ENCODE results near the gene PPP1R13B. TPM values are rescaled to one million over a fixed set of nuclear protein-coding genes. Genes with fewer than 3 reads are reported as not detected.

Gene PPP1R13B
- total RNA-seq, 1 experiment from 2014 or later: 10.3 TPM

DNA sequence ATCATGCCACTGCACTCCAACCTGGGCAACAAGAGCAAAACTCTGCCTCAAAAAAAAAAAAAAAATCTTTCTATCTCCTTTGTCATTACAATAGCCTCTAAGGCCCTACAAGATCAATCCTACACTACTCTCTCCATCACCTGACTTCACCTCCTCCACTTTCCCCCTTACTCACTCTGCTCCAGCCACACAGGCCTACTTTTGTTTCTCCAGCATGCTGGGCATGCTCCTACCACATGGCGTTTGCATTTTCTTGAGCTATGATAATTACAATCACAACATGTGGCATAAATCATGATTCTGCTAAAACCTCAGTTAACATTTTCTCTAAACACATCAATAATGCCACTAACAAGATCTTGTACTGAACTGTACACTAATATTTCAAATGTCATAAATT, 7.8 kb downstream of the PPP1R13B start:
- ChIA-PET CTCF (interaction anchor here (0.7 to 1.9 kb wide), 3 partner anchors 33 to 276 kb away, joined by 4 to 5 read pairs (median 4); no protein-coding TSS in a partner anchor), POLR2A (no interaction called here)
- H3K36me3 Mint-ChIP-seq: no peaks in the 10 kb centered on the region

DNA sequence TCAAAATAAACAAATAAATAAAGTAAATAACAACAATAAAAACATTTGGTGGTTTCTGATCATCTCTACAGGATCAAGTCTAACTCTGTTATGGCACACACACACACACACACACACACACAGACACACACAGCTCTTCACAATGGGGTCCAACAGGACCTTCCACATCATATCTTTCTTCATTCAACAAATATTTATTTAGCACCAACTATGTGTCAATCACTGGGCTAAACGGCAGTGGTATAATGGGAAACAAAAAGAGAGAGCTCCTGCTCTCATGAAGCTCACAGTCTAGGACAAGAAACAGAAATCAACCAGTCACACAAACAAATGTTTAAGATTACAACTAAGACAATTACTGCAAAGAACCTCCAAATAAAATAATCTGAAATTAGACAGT, 9.3 kb downstream of the PPP1R13B start:
- CTCF ChIA-PET: interaction anchor here (1.8 kb wide), 1 partner anchor 63 kb away, joined by 5 read pairs; no protein-coding TSS in a partner anchor
- DNase-seq (ENCODE audit: low spot score) (no peak), ATAC-seq (no peak)
- Mint-ChIP-seq H3K9me3 (no peaks in the 10 kb centered on the region), H3K4me1 (peaks cover 7% of the 10 kb centered on the region), H3K36me3 (no peaks in the 10 kb centered on the region), H3K27me3 (ENCODE audit: low read depth) (no peaks in the 10 kb centered on the region; the same call in 1 of the 2 replicates), H3K4me3 (no peak overlapping the region), H3K27ac (no peak overlapping the region)
- TF ChIP-seq PRDM15 (CRISPR knock-in tag; IDR thresholded peaks at IDR 0.05) (no peak), FOXP4 (CRISPR knock-in tag; IDR thresholded peaks at IDR 0.05) (no peak), HMGA2 (CRISPR knock-in tag; IDR thresholded peaks at IDR 0.05) (no peak), PRRX2 (CRISPR knock-in tag; IDR thresholded peaks at IDR 0.05) (no peak), ATF2 (CRISPR knock-in tag; IDR thresholded peaks at IDR 0.05; ENCODE audit: borderline replicate concordance, low read depth) (no peak)
- TF ChIP-seq, protein P1, sequence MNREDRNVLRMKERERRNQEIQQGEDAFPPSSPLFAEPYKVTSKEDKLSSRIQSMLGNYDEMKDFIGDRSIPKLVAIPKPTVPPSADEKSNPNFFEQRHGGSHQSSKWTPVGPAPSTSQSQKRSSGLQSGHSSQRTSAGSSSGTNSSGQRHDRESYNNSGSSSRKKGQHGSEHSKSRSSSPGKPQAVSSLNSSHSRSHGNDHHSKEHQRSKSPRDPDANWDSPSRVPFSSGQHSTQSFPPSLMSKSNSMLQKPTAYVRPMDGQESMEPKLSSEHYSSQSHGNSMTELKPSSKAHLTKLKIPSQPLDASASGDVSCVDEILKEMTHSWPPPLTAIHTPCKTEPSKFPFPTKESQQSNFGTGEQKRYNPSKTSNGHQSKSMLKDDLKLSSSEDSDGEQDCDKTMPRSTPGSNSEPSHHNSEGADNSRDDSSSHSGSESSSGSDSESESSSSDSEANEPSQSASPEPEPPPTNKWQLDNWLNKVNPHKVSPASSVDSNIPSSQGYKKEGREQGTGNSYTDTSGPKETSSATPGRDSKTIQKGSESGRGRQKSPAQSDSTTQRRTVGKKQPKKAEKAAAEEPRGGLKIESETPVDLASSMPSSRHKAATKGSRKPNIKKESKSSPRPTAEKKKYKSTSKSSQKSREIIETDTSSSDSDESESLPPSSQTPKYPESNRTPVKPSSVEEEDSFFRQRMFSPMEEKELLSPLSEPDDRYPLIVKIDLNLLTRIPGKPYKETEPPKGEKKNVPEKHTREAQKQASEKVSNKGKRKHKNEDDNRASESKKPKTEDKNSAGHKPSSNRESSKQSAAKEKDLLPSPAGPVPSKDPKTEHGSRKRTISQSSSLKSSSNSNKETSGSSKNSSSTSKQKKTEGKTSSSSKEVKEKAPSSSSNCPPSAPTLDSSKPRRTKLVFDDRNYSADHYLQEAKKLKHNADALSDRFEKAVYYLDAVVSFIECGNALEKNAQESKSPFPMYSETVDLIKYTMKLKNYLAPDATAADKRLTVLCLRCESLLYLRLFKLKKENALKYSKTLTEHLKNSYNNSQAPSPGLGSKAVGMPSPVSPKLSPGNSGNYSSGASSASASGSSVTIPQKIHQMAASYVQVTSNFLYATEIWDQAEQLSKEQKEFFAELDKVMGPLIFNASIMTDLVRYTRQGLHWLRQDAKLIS (CRISPR knock-in tag; IDR thresholded peaks at IDR 0.05; ENCODE audit: borderline replicate concordance): no peak
- TF ChIP-seq, protein P2, sequence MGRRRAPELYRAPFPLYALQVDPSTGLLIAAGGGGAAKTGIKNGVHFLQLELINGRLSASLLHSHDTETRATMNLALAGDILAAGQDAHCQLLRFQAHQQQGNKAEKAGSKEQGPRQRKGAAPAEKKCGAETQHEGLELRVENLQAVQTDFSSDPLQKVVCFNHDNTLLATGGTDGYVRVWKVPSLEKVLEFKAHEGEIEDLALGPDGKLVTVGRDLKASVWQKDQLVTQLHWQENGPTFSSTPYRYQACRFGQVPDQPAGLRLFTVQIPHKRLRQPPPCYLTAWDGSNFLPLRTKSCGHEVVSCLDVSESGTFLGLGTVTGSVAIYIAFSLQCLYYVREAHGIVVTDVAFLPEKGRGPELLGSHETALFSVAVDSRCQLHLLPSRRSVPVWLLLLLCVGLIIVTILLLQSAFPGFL (CRISPR knock-in tag; IDR thresholded peaks at IDR 0.05; ENCODE audit: borderline replicate concordance): no peak
- POLR2A ChIA-PET: no interaction called here

More for the DNA sequence above, 7.8 kb downstream of the PPP1R13B start:
- DNase-seq (ENCODE audit: low spot score) (no peak), ATAC-seq (no peak)
- Mint-ChIP-seq H3K9me3 (no peaks in the 10 kb centered on the region), H3K4me3 (no peak overlapping the region), H3K27me3 (ENCODE audit: low read depth) (peaks cover 9% of the 10 kb centered on the region), H3K4me1 (peaks cover 7% of the 10 kb centered on the region), H3K27ac (peak overlapping the region; percentile 6)
- TF ChIP-seq PRDM15 (CRISPR knock-in tag; IDR thresholded peaks at IDR 0.05) (no peak), SMAD4 (CRISPR knock-in tag; IDR thresholded peaks at IDR 0.05) (no peak), ATF1 (CRISPR knock-in tag; IDR thresholded peaks at IDR 0.05) (no peak)

All from WTC11 (cell line).